OCI-LY3 (cell line): Measurements from ENCODE around the gene WDR5.

Experiments
- H2AFZ ChIP-seq: fragments of 200-600, 300-600 bp; shearing (Covaris generic); 2 replicates; pipeline ENCODE4 v1.6.0; 2014; ENCODE audit warnings: antibody characterized with exemption, low read depth, low read length
- H3K27ac ChIP-seq: fragments of 200-600, 300-600 bp; sonication (generic); 2 replicates; pipeline ENCODE4 v1.5.1; 2014; ENCODE audit warnings: mild to moderate bottlenecking, low read length, moderate library complexity, mixed read lengths
- H3K27me3 ChIP-seq: fragments of 200-600, 300-600 bp; sonication (generic); 2 replicates; pipeline ENCODE4 v1.6.1; 2014; ENCODE audit warnings: low read depth, low read length, mixed read lengths
- H3K36me3 ChIP-seq: fragments of 200-600, 300-600 bp; sonication (generic); replicated peaks from 2 replicates; pipeline ENCODE3; 2014; ENCODE audit warnings: low read depth, low read length, mixed read lengths
- H3K4me1 ChIP-seq: fragments of 300-600, 200-600 bp; sonication (generic); 2 replicates; pipeline ENCODE4 v1.6.1; 2014; ENCODE audit warnings: low read length, mixed read lengths
- H3K4me2 ChIP-seq: fragments of 200-600, 300-600 bp; sonication (generic); 2 replicates; pipeline ENCODE4 v1.6.1; 2014; ENCODE audit warnings: low read length, mixed read lengths
- H3K4me3 ChIP-seq: fragments of 300-600, 200-600 bp; sonication (generic); 2 replicates; pipeline ENCODE4 v1.5.1; 2014; ENCODE audit warnings: antibody characterized with exemption, mild to moderate bottlenecking, low read length, moderate library complexity
- H3K79me2 ChIP-seq: fragments of 300-600, 200-600 bp; shearing (Covaris generic); 2 replicates; pipeline ENCODE4 v1.6.1; 2014; ENCODE audit warnings: mild to moderate bottlenecking, low read length, mixed read lengths
- H3K9ac ChIP-seq: fragments of 300-600, 200-600 bp; shearing (Covaris generic); 2 replicates; pipeline ENCODE4 v1.6.0; 2014; ENCODE audit warnings: mild to moderate bottlenecking, low read length, moderate library complexity
- H3K9me3 ChIP-seq: fragments of 200-600, 300-600 bp; shearing (Covaris generic); 2 replicates; pipeline ENCODE4 v1.6.1; 2014; ENCODE audit warnings: low read length, mixed read lengths; ENCODE audit not compliant: insufficient read depth
- H4K20me1 ChIP-seq: fragments of 200-600, 300-600 bp; sonication (generic); 2 replicates; pipeline ENCODE4 v1.6.1; 2016; ENCODE audit warnings: low read length, mixed read lengths; ENCODE audit not compliant: insufficient read depth
- CTCF ChIP-seq: fragments of 200-600, 300-600 bp; sonication (generic); IDR thresholded peaks from 2 replicates; pipeline ENCODE4 v1.5.1; 2014; ENCODE audit warnings: antibody characterized with exemption, low read length, low read depth
- EZH2phosphoT487 ChIP-seq: fragments of 200-600 bp; shearing (Covaris generic); IDR thresholded peaks from 2 replicates; pipeline ENCODE4 v1.6.1; 2018; ENCODE audit warnings: antibody characterized with exemption, mixed run types, low read depth

The WDR5 gene

GRCh38 chr9:134132208-134132870, 3.5 kb upstream of the WDR5 start:
- Histone ChIP-seq H3K9me3 (no peaks in the 10 kb centered on the region), H3K27ac (no peak overlapping the region), H3K9ac (no peak overlapping the region), H3K27me3 (peaks cover 3% of the 10 kb centered on the region; the same call in 1 of the 2 replicates), H4K20me1 (peaks cover 8% of the 10 kb centered on the region), H3K4me1 (peaks cover 14% of the 10 kb centered on the region), H3K4me2 (no peak overlapping the region), H3K79me2 (peaks cover 18% of the 10 kb centered on the region), H3K4me3 (no peak overlapping the region), H3K36me3 (no peaks in the 10 kb centered on the region), H2AFZ (no peak overlapping the region)
- TF ChIP-seq CTCF = no peak
- TF ChIP-seq EZH2phosphoT487 = no peak

DNA sequence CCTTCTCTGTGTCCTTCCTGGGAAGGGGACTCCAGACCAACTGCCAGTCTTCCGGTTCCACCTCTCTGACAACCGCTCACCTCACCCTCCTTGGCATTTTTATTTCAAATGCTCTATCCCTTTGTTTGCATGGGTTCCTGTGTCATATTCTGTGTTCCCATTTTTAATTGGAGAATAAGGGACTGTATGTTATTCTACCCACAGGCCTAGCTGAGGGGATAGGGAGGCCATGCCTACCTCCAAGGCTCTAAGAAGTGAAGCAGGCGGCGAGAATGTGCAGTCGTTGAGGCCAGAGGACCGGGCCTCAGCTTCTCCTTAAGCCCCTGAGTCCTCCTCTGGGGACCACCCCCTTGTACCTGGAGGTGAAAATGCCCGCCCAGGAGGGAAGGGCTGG, 936 bp upstream of the WDR5 start:
- peaks cover 44% of the 10 kb centered on the region for H3K79me2 ChIP-seq

DNA sequence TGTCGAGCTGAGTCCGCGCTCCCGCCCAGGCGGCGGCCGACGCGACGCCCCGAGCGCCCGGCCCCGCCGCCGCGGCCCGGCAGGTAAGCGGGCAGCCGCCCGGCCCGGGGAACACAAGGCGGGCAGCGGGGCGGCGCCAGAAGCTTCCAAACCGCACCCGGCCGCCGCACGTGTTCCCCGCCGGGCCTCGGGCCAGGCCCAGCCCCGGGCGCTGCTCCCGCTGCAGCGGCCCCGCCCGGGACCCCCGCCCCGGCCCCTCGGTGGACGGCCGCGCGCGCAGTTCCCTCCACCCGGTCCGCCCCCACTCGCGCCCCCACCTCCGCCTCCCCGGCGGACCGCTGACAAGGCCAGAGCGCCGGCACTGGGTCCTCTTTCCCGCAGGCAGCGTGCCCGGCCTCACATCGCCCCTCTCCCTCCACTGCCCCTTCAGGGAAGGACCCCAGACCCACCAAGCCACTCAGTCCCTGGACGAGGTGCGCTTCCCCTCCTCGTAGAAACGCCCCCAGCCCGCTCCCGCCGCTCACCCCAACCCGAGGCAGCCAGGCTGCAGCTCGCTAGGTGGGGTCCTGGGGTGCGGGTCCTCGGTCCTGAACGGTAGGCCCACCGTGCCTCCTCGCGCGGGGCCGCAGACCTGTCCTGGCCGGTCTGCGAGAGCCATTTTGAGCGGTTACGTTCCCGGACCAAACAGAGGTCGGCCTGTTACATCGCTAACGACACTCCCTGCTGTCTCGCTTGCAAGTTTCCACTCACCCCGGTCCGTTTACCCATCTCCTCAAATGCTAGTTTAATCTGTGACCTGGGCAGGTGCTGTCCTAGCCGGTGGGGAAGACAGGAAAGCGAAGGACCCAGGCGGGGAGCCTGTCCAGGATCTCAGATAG, 475 bp downstream of the WDR5 start:
- Histone ChIP-seq H3K4me1 (peaks cover 26% of the 10 kb centered on the region), H4K20me1 (peaks cover 33% of the 10 kb centered on the region), H3K9me3 (no peaks in the 10 kb centered on the region), H2AFZ (no peak overlapping the region), H3K9ac (peak overlapping the region; percentile 95), H3K27ac (0 out of 2 replicates have a peak overlapping the region, but pooled peaks have one; percentile 0), H3K79me2 (peaks cover 52% of the 10 kb centered on the region), H3K4me3 (peak overlapping the region; percentile 100), H3K36me3 (peaks cover 28% of the 10 kb centered on the region), H3K27me3 (no peaks in the 10 kb centered on the region), H3K4me2 (peak overlapping the region; percentile 100)
- TF ChIP-seq CTCF (no peak), EZH2phosphoT487 (no peak)

More for the DNA sequence above, 936 bp upstream of the WDR5 start:
- Histone ChIP-seq H3K9ac (peak overlapping the region; percentile 87), H3K4me1 (peaks cover 26% of the 10 kb centered on the region), H2AFZ (peak overlapping the region; percentile 75), H3K36me3 (peaks cover 17% of the 10 kb centered on the region), H4K20me1 (peaks cover 29% of the 10 kb centered on the region), H3K27me3 (no peaks in the 10 kb centered on the region), H3K4me3 (peak overlapping the region; percentile 89), H3K4me2 (peak overlapping the region; percentile 79), H3K27ac (peak overlapping the region; percentile 74), H3K9me3 (no peaks in the 10 kb centered on the region)
- TF ChIP-seq CTCF = no peak
- no peak for TF ChIP-seq EZH2phosphoT487

DNA sequence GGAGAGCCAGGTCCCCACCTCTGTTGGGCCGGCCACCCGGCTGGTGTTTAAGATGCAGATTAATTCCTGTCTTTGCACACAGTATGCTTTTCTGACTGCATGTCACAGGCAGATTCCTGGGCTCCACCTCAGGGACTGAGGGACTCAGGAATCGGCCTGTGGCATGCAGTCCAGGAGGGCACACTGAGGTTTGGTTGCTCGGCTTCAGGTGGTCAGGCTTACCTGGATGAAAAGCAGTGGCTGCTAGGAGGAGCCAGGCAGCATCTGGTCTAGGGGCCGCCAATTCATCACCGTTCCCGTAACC, 1.1 kb downstream of the WDR5 start:
- Histone ChIP-seq H3K4me2 (peak overlapping the region; percentile 100), H3K27ac (0 out of 2 replicates have a peak overlapping the region, but pooled peaks have one; percentile 0), H3K9ac (peak overlapping the region; percentile 95), H4K20me1 (peaks cover 33% of the 10 kb centered on the region), H3K79me2 (peaks cover 52% of the 10 kb centered on the region), H3K36me3 (peaks cover 33% of the 10 kb centered on the region), H3K9me3 (no peaks in the 10 kb centered on the region), H2AFZ (no peak overlapping the region), H3K27me3 (no peaks in the 10 kb centered on the region), H3K4me1 (peaks cover 26% of the 10 kb centered on the region), H3K4me3 (peak overlapping the region; percentile 100)
- TF ChIP-seq EZH2phosphoT487 (no peak), CTCF (no peak)
